MCF 10A (cell line): Measurements from ENCODE around the gene CYB561A3. TPM values are rescaled to one million over a fixed set of nuclear protein-coding genes. Genes with fewer than 3 reads are reported as not detected.

Experiments used
- BruUV-seq: library from RNA; stranded (reverse); fragments of 400-500 nt; replicated peaks from 2 replicates; lab custom pipeline; 2021; lab: Mats Ljungman, UMichigan
- CTCF ChIA-PET: fragments of 300-600 bp; sonication (Branson Sonifier 250); formaldehyde crosslinking; extraction: SDS; loops from one replicate; lab custom pipeline; 2021; ENCODE audit warnings: antibody characterized with exemption, inconsistent platforms; lab: Yijun Ruan, JAX
- POLR2A ChIA-PET: fragments of 300-600, 350-650 bp; sonication (Branson Sonifier 250); formaldehyde crosslinking; extraction: SDS; loops from one replicate; lab custom pipeline; 2020; ENCODE audit warnings: antibody characterized with exemption, inconsistent platforms; lab: Yijun Ruan, JAX
- DNase-seq: peaks from one replicate; pipeline ENCODE4 v3.0.0-alpha.2; 2018; ENCODE audit not compliant: unreplicated experiment
- H3K27ac Mint-ChIP-seq: one replicate; pipeline ENCODE4 v1.8.0; 2022; ENCODE audit warnings: mild to moderate bottlenecking, low read depth, mixed read lengths; ENCODE audit not compliant: unreplicated experiment
- H3K27me3 Mint-ChIP-seq: one replicate; pipeline ENCODE4 v1.8.0; 2022; ENCODE audit warnings: mixed read lengths; ENCODE audit not compliant: insufficient read depth, unreplicated experiment
- H3K36me3 Mint-ChIP-seq: one replicate; pipeline ENCODE4 v1.8.0; 2022; ENCODE audit warnings: mild to moderate bottlenecking, moderate library complexity, mixed read lengths; ENCODE audit not compliant: insufficient read depth, unreplicated experiment
- H3K4me1 Mint-ChIP-seq: one replicate; pipeline ENCODE4 v1.8.0; 2022; ENCODE audit warnings: mixed read lengths; ENCODE audit not compliant: insufficient read depth, unreplicated experiment
- H3K4me3 Mint-ChIP-seq: one replicate; pipeline ENCODE4 v1.8.0; 2022; ENCODE audit warnings: mild to moderate bottlenecking, moderate library complexity, mixed read lengths; ENCODE audit not compliant: unreplicated experiment
- H3K9me3 Mint-ChIP-seq: one replicate; pipeline ENCODE4 v1.8.0; 2022; ENCODE audit warnings: mixed read lengths; ENCODE audit not compliant: unreplicated experiment
- CTCF ChIP-seq: fragments of 200-600 bp; IDR thresholded peaks from one replicate; pipeline ENCODE4 v1.8.0; 2022; ENCODE audit warnings: antibody characterized with exemption, mild to moderate bottlenecking; ENCODE audit not compliant: unreplicated experiment
- intact Hi-C: fragments of 100-400 bp; cut with micrococcal nuclease; formaldehyde crosslinking; loops from 2 replicates; pipeline ENCODE4 v1.14.1; 2022
- total RNA-seq: library from RNA; stranded (reverse); gene quantifications from 2 replicates; pipeline ENCODE4 v1.2.3, GENCODE V29; 2022

Gene CYB561A3
- total RNA-seq, 1 experiment from 2014 or later, result 28.4 TPM

GRCh38 chr11:61359516-61359915 lies 2.2 kb downstream of the CYB561A3 start:
- no TSS peak for BruUV-seq
- intact Hi-C loops, result no loop called here
- no peak for DNase-seq
- Mint-ChIP-seq H3K9me3 (no peaks in the 10 kb centered on the region), H3K4me3 (no peak overlapping the region), H3K27me3 (no peaks in the 10 kb centered on the region), H3K36me3 (peaks cover 43% of the 10 kb centered on the region), H3K4me1 (peaks cover 19% of the 10 kb centered on the region), H3K27ac (no peak overlapping the region)
- ChIA-PET POLR2A (interaction anchor here (1.0 to 13.7 kb wide), 7 partner anchors 10 to 32 kb away, joined by 3 to 429 read pairs (median 72); partner anchors contain the start of genes DDB1, TKFC and TMEM216), CTCF (interaction anchor here (0.6 to 22.4 kb wide), 6 partner anchors 15 to 654 kb away, joined by 3 to 294 read pairs (median 4); partner anchors contain the start of genes DDB1 and TKFC)
- no peak for TF ChIP-seq CTCF

- H3K27me3 Mint-ChIP-seq, result no peaks in the 10 kb centered on the region
- CTCF ChIA-PET, result interaction anchor here (11.4 to 22.4 kb wide), 2 partner anchors 22 to 25 kb away, joined by 154 to 294 read pairs; partner anchors contain the start of genes DDB1 and TKFC
- DNase-seq, result no peak
- H3K4me1 Mint-ChIP-seq, result peaks cover 14% of the 10 kb centered on the region
- no peak overlapping the region for H3K27ac Mint-ChIP-seq
- POLR2A ChIA-PET, result interaction anchor here (0.6 to 6.6 kb wide), 3 partner anchors 10 to 24 kb away, joined by 3 to 150 read pairs (median 3); partner anchors contain the start of genes DDB1 and TKFC
- peaks cover 33% of the 10 kb centered on the region for H3K36me3 Mint-ChIP-seq
- TF ChIP-seq CTCF, result no peak
- no peak overlapping the region for H3K4me3 Mint-ChIP-seq
- BruUV-seq, result no TSS peak
- H3K9me3 Mint-ChIP-seq, result no peaks in the 10 kb centered on the region
- intact Hi-C loops, result no loop called here
Observed at GRCh38 chr11:61358566-61358965, 3.1 kb downstream of the CYB561A3 start.

- Mint-ChIP-seq H3K36me3 (peaks cover 38% of the 10 kb centered on the region), H3K4me3 (no peak overlapping the region), H3K27me3 (no peaks in the 10 kb centered on the region), H3K27ac (no peak overlapping the region), H3K9me3 (no peaks in the 10 kb centered on the region), H3K4me1 (peaks cover 7% of the 10 kb centered on the region)
- ChIA-PET CTCF (interaction anchor here (0.6 to 22.4 kb wide), 4 partner anchors 8 to 760 kb away, joined by 3 to 294 read pairs (median 79); partner anchors contain the start of genes DDB1 and TKFC), POLR2A (interaction anchor here (1.4 to 6.6 kb wide), 2 partner anchors 22 to 28 kb away, joined by 5 to 150 read pairs; partner anchors contain the start of genes DDB1 and TKFC)
- BruUV-seq, result no TSS peak
- no peak for DNase-seq
- intact Hi-C loops, result no loop called here
- TF ChIP-seq CTCF, result no peak
Observed at GRCh38 chr11:61357894-61358239, 3.8 kb downstream of the CYB561A3 start.

- ChIA-PET CTCF (interaction anchor here (0.6 to 22.4 kb wide), 3 partner anchors 8 to 26 kb away, joined by 4 to 294 read pairs (median 154); partner anchors contain the start of genes DDB1 and TKFC), POLR2A (interaction anchor here (1.1 to 1.4 kb wide), 2 partner anchors 28 to 84 kb away, joined by 3 to 5 read pairs; no protein-coding TSS in a partner anchor)
- BruUV-seq, result no TSS peak
- Mint-ChIP-seq H3K27ac (no peak overlapping the region), H3K27me3 (no peaks in the 10 kb centered on the region), H3K4me1 (peaks cover 2% of the 10 kb centered on the region), H3K4me3 (no peak overlapping the region), H3K36me3 (peaks cover 42% of the 10 kb centered on the region), H3K9me3 (no peaks in the 10 kb centered on the region)
- no peak for TF ChIP-seq CTCF
- no peak for DNase-seq
- intact Hi-C loops, result no loop called here
Observed at GRCh38 chr11:61357233-61357893, 4.3 kb downstream of the CYB561A3 start.
